HG02973 (cell line): ENCODE results near the gene SHISA3.
A peak's percentile ranks its signal among the peaks of the same experiment; 100 is the strongest.

Source experiments
- ATAC-seq: cut with Tn5 transposase; IDR thresholded peaks from one replicate; pipeline ENCODE4 v1.9.1; 2021; ENCODE audit warnings: moderate library complexity; ENCODE audit not compliant: unreplicated experiment

Gene SHISA3

DNA sequence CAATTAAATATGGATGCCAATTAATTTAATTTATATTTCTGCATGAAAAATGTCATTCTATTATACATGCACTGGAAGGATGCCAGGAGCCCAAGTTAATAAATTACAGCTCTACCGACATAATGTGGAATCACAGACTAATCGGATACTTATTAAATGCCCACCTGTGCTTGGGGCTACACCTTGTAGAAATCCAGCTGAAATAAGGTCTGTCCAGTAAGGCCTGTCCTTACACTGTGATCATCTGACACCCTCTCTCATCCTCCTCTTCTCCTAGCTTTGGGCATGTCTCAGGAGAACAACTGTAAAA, 6.0 kb upstream of the SHISA3 start:
- ATAC-seq = no peak

GRCh38 chr4:42391981-42392380, 5.3 kb upstream of the SHISA3 start:
- no peak for ATAC-seq

- no peak for ATAC-seq
Measured at GRCh38 chr4:42392436-42392835, 4.9 kb upstream of the SHISA3 start.

- ATAC-seq = no peak
Measured at GRCh38 chr4:42395595-42395994, 1.7 kb upstream of the SHISA3 start.

GRCh38 chr4:42396361-42396751, 932 bp upstream of the SHISA3 start:
- no peak for ATAC-seq

DNA sequence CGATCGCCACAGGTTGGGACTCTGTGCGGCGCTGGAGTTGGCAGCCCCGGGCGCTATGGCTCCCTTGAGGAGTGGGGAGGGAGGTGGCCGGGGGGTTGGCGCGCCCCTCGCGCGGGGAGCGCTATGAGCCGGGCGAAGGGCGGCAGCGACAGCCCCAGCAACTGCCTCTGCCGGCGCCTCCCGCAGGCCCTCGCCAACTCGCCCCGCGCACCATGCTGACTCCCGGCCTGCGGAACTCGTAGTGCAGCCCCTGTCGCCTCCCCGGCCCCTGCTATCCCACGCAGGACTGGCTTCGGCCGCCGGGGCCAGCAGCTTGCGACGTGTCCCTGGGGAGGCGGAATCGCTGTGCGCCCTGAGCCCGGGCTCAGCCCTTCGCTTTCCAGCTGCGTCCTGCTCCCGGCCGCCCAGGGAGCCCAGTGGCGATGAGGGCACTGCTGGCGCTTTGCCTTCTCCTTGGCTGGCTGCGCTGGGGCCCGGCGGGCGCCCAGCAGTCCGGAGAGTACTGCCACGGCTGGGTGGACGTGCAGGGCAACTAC, 415 bp downstream of the SHISA3 start:
- peak; percentile 35 for ATAC-seq

GRCh38 chr4:42398171-42398870, 1.0 kb downstream of the SHISA3 start:
- ATAC-seq = peak; percentile 27

DNA sequence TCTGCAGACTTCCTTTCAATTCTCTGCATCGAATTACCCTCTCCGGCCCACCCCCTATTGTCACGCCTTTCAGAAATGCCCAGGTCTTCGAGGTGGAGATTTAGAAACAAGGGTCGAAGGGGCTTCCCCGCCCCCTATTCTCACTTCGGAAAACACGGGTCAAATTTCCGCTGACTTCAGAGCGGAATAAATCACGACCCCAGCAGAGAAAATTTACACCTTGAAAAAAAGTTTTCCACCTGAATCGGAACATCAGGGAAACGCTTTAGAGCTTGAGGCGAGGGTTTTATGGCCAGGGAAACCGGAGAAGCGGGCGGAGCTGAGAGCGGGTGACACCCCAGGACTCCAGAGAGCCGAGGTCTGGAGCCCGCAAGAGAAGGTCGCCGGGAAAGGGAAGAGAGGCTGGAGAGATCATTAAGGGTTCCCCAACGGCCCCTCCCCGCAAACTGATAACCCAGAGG, 1.6 kb downstream of the SHISA3 start:
- no peak for ATAC-seq

DNA sequence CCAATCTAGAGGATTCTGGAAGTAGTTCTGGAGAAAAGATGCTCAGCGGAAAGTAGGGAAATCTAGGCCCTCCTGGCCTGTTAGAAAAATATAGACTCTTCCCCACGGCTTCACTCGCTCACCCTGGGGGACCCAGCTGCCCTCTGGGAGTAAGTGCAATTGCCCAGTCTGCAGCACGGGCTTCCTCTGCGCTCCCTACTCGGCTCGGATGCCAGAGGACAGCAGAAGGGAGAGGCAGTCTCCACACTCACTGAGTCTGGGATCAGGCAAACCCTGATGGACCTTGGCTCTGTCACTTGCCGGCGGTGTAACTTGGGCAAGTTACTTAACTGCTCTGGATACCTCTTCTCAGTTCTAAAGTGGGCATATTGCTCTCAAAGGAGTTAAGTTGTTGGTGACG, 2.1 kb downstream of the SHISA3 start:
- ATAC-seq = no peak

DNA sequence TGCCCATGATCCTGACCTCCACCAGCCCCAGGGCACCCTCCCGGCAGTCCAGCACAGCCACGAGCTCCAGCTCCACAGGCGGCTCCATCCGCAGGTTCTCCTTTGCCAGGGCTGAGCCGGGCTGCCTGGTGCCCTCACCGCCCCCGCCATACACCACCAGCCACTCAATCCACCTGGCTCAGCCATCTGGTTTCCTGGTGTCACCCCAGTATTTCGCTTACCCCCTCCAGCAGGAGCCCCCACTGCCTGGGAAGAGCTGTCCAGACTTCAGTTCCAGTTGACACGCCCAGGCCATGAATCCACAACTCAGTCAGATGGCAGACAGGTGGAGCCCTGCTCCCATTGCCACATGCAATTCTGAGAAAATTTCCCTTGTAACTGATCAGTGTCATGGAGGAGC, 3.9 kb downstream of the SHISA3 start:
- no peak for ATAC-seq

DNA sequence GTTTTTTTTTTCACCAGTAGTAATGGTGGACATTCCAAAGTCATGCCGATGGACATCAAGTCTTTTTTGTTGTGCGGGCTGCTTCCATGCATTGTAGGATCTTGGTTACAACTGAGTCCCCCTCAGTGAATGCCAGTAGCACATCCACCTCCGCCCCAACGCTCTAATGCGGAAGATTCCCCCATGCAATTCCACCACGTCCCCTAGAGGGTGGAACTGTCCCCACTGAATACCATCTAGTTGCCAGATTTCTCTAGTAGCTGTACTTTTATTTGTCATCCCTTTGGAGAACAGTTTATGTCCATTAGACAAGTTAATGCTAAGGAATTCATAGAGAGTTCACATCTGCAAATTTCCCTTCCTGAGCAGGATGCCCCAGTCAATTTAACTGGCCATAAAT, 6.7 kb downstream of the SHISA3 start:
- ATAC-seq = no peak

- ATAC-seq = no peak
Measured at GRCh38 chr4:42410446-42410845, 13.2 kb downstream of the SHISA3 start.

- no peak for ATAC-seq
Measured at GRCh38 chr4:42411803-42412202, 14.5 kb downstream of the SHISA3 start.

DNA sequence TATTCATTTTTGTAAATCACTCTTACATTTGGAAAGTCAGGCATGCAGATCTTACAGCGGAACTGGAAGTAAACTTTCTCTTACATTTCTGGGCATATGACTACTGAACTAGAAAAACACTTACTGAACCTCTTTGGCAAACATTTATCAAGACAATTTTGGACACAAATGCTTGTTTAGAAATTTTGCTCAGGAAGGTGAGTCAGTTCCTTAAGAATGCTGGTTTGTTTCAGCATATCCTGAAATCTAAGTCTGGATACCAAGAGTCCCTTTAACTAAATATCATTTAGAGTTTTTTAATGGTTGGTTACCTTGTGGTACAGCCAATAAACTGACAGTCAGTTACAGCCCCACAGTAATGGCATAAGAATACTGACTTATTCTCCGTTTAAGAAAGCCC, 15.0 kb downstream of the SHISA3 start:
- ATAC-seq = no peak

DNA sequence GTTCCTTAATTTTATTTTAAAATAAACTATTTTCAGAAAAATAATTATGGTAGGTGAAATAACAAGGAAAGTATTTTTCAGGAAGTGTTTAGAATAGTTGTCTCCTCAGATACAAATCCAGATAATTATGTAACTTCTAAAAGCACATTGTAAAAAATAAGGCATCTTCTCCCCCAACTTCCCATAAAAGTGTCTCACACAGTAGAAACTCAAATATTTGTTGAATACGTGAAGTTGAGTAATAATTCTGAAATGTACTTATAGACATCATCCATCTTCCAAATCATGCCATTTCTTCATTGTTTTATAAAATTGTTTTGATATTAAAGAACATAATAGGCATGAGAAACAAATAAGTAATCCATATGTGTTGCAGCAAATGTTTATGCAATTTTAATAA, 18.0 kb downstream of the SHISA3 start:
- no peak for ATAC-seq

- no peak for ATAC-seq
Measured at GRCh38 chr4:42416017-42416416, 18.7 kb downstream of the SHISA3 start.

DNA sequence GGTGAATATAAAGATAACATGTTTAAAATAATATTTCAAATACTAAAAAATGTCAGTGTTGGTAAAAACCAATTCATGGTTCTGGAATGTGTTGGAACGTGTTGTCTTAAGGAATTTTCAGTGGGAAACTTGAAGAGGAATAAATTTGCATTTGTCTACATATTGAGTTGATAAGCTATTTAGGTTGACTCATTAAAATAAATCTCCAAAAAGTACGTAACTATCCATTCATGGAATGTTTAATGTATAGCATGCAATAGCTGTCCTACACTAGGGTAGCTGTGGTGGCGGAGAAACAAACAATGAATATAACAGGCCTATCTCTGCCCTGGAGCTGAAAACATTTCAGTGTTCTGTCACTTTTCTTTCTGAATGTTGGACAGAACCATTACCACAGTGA, 20.3 kb downstream of the SHISA3 start:
- ATAC-seq = no peak

DNA sequence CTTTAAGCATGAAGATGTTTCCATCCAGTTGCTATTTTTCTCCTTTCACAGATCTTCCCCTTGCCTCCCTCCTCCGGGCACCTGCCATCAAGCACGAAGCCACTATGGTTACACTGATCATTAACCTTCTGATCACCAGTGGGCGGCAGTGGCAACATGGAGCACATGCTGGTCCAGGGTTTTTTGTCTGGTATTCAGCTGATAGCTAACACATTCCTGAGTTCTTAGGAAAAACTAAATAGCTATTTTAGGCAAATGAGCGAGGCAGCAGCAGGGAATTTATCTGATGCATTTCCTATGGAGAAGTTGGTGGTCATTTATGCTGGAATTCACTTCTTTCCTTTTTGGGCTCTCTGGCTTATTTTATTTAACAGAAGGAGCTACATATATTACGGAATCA, 22.9 kb downstream of the SHISA3 start:
- ATAC-seq = no peak

DNA sequence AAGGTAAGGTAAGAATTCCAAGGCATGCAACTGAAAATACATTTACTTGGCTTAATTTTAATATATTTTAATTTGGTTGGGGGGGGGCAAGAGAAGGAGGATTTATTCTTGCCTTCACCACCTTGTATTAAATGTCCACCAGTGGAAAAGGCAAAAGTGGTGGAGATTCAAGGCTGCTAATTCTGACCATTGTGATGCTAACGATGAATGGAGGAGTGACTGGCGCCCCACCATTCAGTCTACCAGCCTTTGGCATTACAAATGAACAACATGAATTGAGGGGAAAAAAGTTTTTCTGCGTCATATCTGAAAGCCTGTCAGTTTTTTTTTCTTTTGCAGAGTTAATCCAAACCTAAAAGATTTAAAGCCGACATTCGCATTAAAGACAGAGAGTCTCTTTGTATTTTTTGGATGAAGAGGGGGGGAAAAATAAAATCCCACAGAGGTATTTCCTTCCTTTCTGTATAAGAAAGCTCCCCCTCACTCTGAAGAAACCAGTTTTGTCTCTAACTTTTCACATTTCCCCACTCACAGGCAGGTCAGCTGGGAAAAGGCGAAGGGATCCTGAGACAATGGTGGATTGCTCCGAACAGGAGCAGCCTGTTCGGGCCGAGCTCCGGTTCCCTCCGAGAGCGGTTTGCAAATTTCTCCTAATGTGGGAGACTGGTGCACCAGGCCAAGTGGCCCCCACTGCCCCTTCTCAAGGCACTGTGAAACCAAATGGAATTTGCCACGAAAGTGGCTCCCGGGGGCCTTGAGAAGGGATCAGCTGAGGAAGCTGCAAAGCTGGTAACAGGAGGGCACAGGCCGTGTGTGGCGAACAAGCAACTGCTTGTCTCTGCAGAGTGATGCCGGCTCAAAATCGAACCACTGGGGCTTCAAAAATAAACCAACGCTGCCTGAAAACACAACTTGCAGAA, 28.1 kb downstream of the SHISA3 start:
- ATAC-seq = no peak

GRCh38 chr4:42428036-42428435, 30.7 kb downstream of the SHISA3 start:
- ATAC-seq = no peak

DNA sequence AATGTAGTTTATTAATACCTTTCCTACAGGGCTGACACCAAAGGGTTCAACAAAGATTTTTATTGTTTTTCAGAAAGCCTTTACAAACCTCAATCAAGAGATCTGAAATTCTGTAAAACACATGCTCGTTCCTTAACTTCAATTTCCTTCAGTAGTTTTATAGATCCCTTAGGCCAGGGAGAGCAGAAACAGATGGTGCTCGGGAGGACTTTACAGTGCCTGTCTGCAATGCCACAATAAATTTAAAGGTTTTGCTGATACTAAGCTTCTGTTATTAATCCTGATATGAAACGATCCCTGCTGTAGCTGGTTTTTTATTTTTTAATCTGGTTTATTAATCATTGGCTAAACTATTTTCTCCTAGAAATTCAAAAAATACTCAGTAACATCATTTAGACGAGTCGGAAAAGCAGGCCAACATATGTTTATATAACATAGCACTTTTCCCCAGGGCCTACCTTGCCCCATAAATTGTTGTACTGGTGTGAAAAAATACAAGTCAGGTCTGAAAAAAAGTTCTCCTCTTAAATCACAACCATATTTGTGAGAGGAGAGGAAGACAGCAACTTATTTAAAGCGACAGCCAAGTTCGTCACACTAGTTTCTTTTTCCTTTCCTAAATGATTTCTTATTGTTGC, 39.8 kb downstream of the SHISA3 start:
- ATAC-seq = no peak

DNA sequence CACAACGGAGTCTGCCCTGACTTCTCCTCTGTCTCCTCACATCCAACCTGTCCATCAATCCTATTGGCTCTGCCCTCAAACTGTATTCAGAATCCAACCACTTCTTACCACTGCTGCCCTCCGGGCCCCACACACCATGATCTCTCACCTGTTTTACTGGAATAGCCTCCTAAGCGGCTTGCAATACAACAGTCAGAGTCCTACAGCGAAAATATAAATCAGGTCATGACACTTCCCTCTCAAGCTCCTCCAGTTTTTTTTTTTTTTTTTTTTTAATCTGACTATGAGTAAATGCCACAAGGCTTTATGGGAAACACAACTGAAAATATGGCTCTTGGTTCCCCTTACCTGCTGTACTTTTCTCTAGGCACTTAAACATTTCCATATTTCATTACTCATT, 42.8 kb downstream of the SHISA3 start:
- no peak for ATAC-seq
